Esophagus squamous epithelium (tissue), 4 donors: ENCODE measurements around the gene HIGD2B.
A peak's percentile ranks its signal among the peaks of the same experiment; 100 is the strongest.
"Not testable (repeated sequence)": the region's sequence is repeated elsewhere in the genome, so short reads cannot be mapped to it uniquely, and the experiment has no call there.

Source experiments
- CTCF ChIP-seq, 6 experiments: fragments of 450-650 bp in 4 of 6; fragments of 200-600 bp in 2 of 6; sonication (generic) in 2 of 6; IDR thresholded peaks; one replicate each; pipeline ENCODE4 v1.5.1; 2016 to 2019; ENCODE audit warnings: antibody characterized with exemption in 6 of 6, mild to moderate bottlenecking in 4 of 6, moderate library complexity in 4 of 6
- POLR2A ChIP-seq, 4 donors: fragments of 450-650 bp; IDR thresholded peaks; one replicate each; pipeline ENCODE4 v1.6.1; 2017; ENCODE audit warnings: antibody characterized with exemption in 4 of 4, mild to moderate bottlenecking in 4 of 4, moderate library complexity in 3 of 4

GRCh38 chr15:72670656-72671352 lies 15.2 kb downstream of the HIGD2B start:
- peak; percentile 57 to 80 (median 70) for TF ChIP-seq CTCF (IDR thresholded peaks at IDR 0.05)
- not testable (repeated sequence) for TF ChIP-seq POLR2A (IDR thresholded peaks at IDR 0.05)
